Activated T-cell treated with anti-CD3 and anti-CD28 coated beads, Interleukin-2, amount 50 U/mL, for 48 hours (primary cell): ENCODE results near the gene HOXB13.

Experiments
- DNase-seq, 2 experiments: peaks; one replicate each; pipeline ENCODE4 v3.0.0-alpha.2; 2020

HOXB13 gene

GRCh38 chr17:48704361-48705248 is 23.9 kb downstream of the HOXB13 start:
- DNase-seq, result no peak

DNA sequence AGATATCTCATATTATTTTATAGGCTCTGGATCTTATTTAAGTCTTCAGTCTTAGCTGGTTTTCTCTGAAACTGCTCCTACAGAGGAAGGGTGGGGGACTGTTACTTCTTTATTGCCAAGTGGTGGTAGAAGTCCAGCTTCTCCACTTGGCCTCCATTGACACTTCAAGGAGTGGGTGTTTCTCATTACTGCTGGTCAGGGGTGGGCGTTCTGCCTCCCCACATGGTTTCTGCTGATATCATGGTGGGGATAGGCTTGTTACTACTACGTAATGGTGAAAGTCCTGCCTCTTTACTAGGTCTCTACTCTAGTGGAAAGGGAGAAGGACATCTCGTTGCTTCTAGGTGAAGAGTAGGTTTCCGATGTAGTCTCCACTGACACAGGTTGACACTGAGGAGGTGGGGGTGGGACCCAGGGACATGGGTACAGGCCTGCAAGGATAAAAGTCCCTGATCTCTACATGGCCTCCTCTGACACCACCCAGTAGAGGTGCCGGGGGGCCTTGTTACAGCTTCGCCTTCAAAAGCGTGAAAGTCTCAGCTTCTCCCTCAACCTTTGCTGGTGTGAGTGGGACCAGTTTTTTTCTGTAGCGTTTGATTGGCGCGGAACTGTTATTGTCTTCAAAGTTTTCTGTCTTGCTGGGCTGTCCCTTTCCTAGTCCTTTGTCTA is 26.6 kb downstream of the HOXB13 start:
- DNase-seq, result no peak

GRCh38 chr17:48693178-48693577 is 35.4 kb downstream of the HOXB13 start:
- DNase-seq, result no peak

DNA sequence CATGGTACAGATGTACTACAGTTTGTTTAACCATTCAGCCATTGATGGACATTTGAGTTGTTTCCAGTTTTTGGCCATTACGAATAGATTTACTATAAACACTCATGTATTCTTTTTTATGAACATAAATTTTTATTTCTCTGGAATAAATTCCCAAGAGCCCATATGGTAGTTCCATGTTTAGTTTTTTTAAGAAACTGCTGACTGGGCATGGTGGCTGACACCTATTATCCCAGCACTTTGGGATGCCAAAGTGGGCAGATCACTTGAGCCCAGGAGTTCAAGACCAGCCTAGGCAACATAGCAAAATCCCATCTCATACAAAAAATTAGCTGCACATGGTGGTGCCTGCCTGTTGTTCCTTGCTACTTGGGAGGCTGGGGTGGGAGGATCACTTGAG is 36.5 kb downstream of the HOXB13 start:
- no peak for DNase-seq

- no peak for DNase-seq
Measured at GRCh38 chr17:48690655-48691054, 37.9 kb downstream of the HOXB13 start.

DNA sequence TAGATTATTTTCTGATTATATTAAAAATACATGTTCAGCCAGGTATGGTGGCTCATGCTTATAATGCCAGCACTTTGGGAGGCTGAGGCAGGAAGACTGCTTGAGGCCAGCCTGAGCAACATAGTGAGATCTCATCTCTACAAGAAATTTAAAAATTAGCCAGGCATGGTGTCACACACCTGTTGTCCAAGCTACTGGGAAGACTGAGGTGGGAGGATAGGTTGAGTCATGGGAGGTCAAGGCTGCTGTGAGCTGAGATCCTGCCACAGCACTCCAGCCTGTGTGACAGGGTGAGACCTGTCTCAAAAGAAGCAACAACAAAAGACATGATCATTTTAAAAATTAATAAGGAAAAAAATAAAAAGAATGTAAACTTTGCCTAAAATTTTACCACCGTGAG is 46.9 kb downstream of the HOXB13 start:
- DNase-seq, result no peak

DNA sequence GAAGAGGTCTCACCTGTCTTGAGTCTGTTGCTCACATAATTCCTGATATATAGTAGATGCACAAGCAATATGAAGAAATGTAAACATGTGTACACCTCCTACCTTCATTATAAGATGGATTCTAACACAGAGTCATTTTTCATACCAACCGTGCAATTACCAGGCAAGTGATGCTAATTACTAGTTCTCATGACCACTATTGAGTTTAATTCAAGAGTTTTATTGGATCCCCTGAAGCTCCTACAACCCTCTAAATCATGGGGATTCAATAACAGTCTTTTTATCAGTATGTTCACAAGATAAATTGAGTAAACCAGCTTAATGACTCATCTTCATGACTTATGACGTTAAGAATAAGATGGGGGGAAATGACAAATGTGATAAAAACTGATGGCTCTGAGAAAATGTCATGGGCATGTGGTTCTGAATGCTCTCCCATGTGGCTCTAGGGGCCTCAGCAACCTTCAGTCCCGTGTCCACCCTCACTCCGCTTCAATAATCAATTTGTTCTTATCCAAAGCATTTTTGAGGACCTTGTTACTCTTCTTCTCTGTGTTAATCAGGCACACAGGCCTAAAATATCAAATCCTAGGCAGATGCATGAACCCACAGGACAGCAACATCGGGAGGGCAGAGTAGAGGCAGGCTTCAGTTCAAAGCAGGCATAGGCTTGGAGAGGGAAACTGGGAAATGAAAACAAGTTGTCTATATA is 49.0 kb downstream of the HOXB13 start:
- no peak for DNase-seq

GRCh38 chr17:48678141-48678971 is 50.2 kb downstream of the HOXB13 start:
- DNase-seq, result peak; percentile 87

DNA sequence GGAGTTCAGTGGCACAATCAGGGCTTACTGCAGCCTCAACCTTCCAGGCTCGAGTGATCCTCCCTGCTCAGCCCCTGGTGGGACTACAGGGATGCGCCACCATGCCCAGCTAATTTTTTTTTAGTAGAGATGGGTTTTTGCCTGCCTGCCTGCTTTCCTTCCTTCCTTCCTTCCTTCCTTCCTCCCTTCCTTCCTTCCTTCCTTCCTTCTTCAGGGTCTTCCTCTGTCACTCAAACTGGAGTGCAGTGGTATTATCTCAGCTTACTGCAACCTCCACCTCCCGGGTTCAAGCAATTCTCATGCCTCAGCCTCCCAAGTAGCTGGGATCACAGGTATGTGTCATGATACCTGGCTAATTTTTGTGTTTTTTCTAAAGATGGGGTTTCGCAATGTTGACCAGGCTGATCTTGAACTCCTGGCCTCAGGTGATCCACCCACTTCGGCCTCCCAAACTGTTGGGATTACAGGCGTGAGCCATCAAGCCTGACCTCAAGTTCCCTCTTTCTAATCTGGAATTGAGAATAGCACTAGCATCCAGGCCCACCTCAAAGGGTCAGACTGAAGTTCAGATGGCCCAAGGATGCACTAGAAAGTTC is 51.5 kb downstream of the HOXB13 start:
- no peak for DNase-seq
